Stimulated activated CD8-positive, alpha-beta memory T cell treated with anti-CD3 and anti-CD28 coated beads, Interleukin-12 subunit alpha, Interleukin-12 subunit beta, amount 100 ng/mL, for 24 hours (primary cell): Measurements from ENCODE around the gene DDX39B.
"Not testable (repeated sequence)": the region's sequence is repeated elsewhere in the genome, so short reads cannot be mapped to it uniquely, and the experiment has no call there.

Source experiments
- DNase-seq: peaks from one replicate; pipeline ENCODE4 v3.0.0-alpha.2; 2020; ENCODE audit errors: extremely low read depth

Gene DDX39B

GRCh38 chr6:31575952-31576685, 34.3 kb upstream of the DDX39B start:
- DNase-seq, result no peak

GRCh38 chr6:31575335-31575901, 33.6 kb upstream of the DDX39B start, which contains the start of gene TNF:
TSS of gene TNF (plus strand) at chr6:31575565. CDS start at chr6:31575742, 177 bp downstream.
- peak; percentile 55 for DNase-seq

- DNase-seq, result no peak
Measured at GRCh38 chr6:31574106-31575061, 32.6 kb upstream of the DDX39B start.

GRCh38 chr6:31573239-31574105, 31.7 kb upstream of the DDX39B start:
- DNase-seq, result no peak

- DNase-seq, result peak; percentile 47
Measured at GRCh38 chr6:31572041-31572911, 30.5 kb upstream of the DDX39B start, which contains the start of gene LTA. TSS of gene LTA (plus strand) at chr6:31572289. CDS start at chr6:31572743, 454 bp downstream.

GRCh38 chr6:31569861-31570536, 28.2 kb upstream of the DDX39B start:
- DNase-seq, result no peak

- DNase-seq, result peak; percentile 42
Measured at GRCh38 chr6:31568537-31568961, 26.7 kb upstream of the DDX39B start.

GRCh38 chr6:31567531-31568370, 25.9 kb upstream of the DDX39B start:
- DNase-seq, result no peak

- no peak for DNase-seq
Measured at GRCh38 chr6:31560697-31561058, 18.9 kb upstream of the DDX39B start.

GRCh38 chr6:31559958-31560696, 18.3 kb upstream of the DDX39B start:
- no peak for DNase-seq

- no peak for DNase-seq
Measured at GRCh38 chr6:31559606-31559957, 17.8 kb upstream of the DDX39B start.

- DNase-seq, result no peak
Measured at GRCh38 chr6:31558631-31559500, 17.1 kb upstream of the DDX39B start.

GRCh38 chr6:31558318-31558625, 16.5 kb upstream of the DDX39B start:
- DNase-seq, result no peak

- DNase-seq, result no peak
Measured at GRCh38 chr6:31557443-31558317, 15.9 kb upstream of the DDX39B start.

- no peak for DNase-seq
Measured at GRCh38 chr6:31556307-31556706, 14.5 kb upstream of the DDX39B start.

- DNase-seq, result not testable (repeated sequence)
Measured at GRCh38 chr6:31551371-31551770, 9.6 kb upstream of the DDX39B start.

GRCh38 chr6:31548544-31548873, 6.7 kb upstream of the DDX39B start:
- no peak for DNase-seq
